IMR-90 (cell line): ENCODE data around the gene IFT81. TPM values are rescaled to one million over a fixed set of nuclear protein-coding genes. Genes with fewer than 3 reads are reported as not detected.

ENCODE experiments used
- ATAC-seq: fragments of 200-7000 bp; cut with Tn5 transposase; 2 replicates; pipeline ENCODE4 v1.9.1; 2020; ENCODE audit warnings: low read depth, mild to moderate bottlenecking, moderate library complexity
- BruUV-seq: library from RNA; stranded (reverse); fragments of 400-500 nt; replicated peaks from 2 replicates; lab custom pipeline; 2021; lab: Mats Ljungman, UMichigan
- CTCF ChIA-PET: fragments of 300-600 bp; formaldehyde crosslinking; extraction: SDS; loops from one replicate; lab custom pipeline; 2021; ENCODE audit warnings: antibody characterized with exemption; lab: Yijun Ruan, JAX
- POLR2A ChIA-PET: fragments of 300-600 bp; sonication (Branson Sonifier 250); formaldehyde crosslinking; loops from one replicate; lab custom pipeline; 2022; ENCODE audit warnings: antibody characterized with exemption; ENCODE audit not compliant: unreplicated experiment; lab: Charles Lee
- DNase-seq: peaks from one replicate; pipeline ENCODE4 v3.0.0; 2013
- H2AFZ ChIP-seq: replicated peaks from 2 replicates; pipeline ENCODE3; 2013; ENCODE audit warnings: low read length, mild to moderate bottlenecking; ENCODE audit not compliant: poor library complexity
- H2AK5ac ChIP-seq: 2 replicates; pipeline ENCODE4 v1.6.1; 2013; ENCODE audit warnings: low read depth, low read length, inconsistent platforms
- H2AK9ac ChIP-seq: replicated peaks from 2 replicates; pipeline ENCODE3; 2013; ENCODE audit warnings: mild to moderate bottlenecking, low read depth, low read length, moderate library complexity; ENCODE audit not compliant: poor library complexity
- H2BK120ac ChIP-seq: 2 replicates; pipeline ENCODE4 v1.6.1; 2013; ENCODE audit warnings: low read depth, low read length, inconsistent platforms
- H2BK15ac ChIP-seq: 3 replicates; pipeline ENCODE4 v1.6.1; 2013; ENCODE audit warnings: low read depth, low read length, inconsistent platforms
- H2BK20ac ChIP-seq: 2 replicates; pipeline ENCODE4 v1.6.1; 2013; ENCODE audit warnings: low read depth, mild to moderate bottlenecking, inconsistent platforms, low read length, moderate library complexity
- H2BK5ac ChIP-seq: 2 replicates; pipeline ENCODE4 v1.6.1; 2013; ENCODE audit warnings: mild to moderate bottlenecking, low read depth, low read length, inconsistent platforms; ENCODE audit not compliant: poor library complexity, severe bottlenecking
- H3K14ac ChIP-seq: replicated peaks from 2 replicates; pipeline ENCODE4 v1.6.1; 2013; ENCODE audit warnings: low read depth, low read length, inconsistent platforms
- H3K18ac ChIP-seq: 2 replicates; pipeline ENCODE4 v1.6.1; 2013; ENCODE audit warnings: low read depth, low read length, control low read depth
- H3K23ac ChIP-seq: 2 replicates; pipeline ENCODE4 v1.6.1; 2013; ENCODE audit warnings: low read depth, low read length, inconsistent platforms
- H3K27ac ChIP-seq: 2 replicates; pipeline ENCODE4 v1.5.1; 2013; ENCODE audit warnings: mild to moderate bottlenecking, control low read depth, low read length; ENCODE audit not compliant: insufficient read depth
- H3K27me3 ChIP-seq: 2 replicates; pipeline ENCODE4 v1.6.1; 2013; ENCODE audit warnings: low read length; ENCODE audit not compliant: control insufficient read depth, insufficient read depth
- H3K36me3 ChIP-seq: 2 replicates; pipeline ENCODE4 v1.6.1; 2013; ENCODE audit warnings: low read length, mixed read lengths; ENCODE audit not compliant: control insufficient read depth, insufficient read depth
- H3K4ac ChIP-seq: 2 replicates; pipeline ENCODE4 v1.6.1; 2013; ENCODE audit warnings: low read depth, low read length, inconsistent platforms
- H3K4me1 ChIP-seq: 2 replicates; pipeline ENCODE4 v1.6.1; 2013; ENCODE audit warnings: low read length, mixed read lengths; ENCODE audit not compliant: control insufficient read depth, insufficient read depth
- H3K4me2 ChIP-seq: 2 replicates; pipeline ENCODE4 v1.6.1; 2013; ENCODE audit warnings: low read depth, mild to moderate bottlenecking, control low read depth, low read length, moderate library complexity
- H3K4me3 ChIP-seq: 2 replicates; pipeline ENCODE4 v1.5.1; 2013; ENCODE audit warnings: low read depth, mild to moderate bottlenecking, control low read depth, low read length, moderate library complexity; ENCODE audit not compliant: insufficient read depth
- H3K56ac ChIP-seq: 2 replicates; pipeline ENCODE4 v1.6.1; 2013; ENCODE audit warnings: low read length, inconsistent platforms; ENCODE audit not compliant: insufficient read depth; ENCODE audit errors: extremely low read depth
- H3K79me1 ChIP-seq, 2 experiments: 2 replicates each; pipeline ENCODE4 v1.6.1; 2013; ENCODE audit warnings: low read length in 2 of 2, inconsistent platforms in 1 of 2, low read depth in 1 of 2
- H3K9ac ChIP-seq: 2 replicates; pipeline ENCODE4 v1.6.1; 2013; ENCODE audit warnings: low read depth, low read length, control low read depth
- H3K9me1 ChIP-seq: 2 replicates; pipeline ENCODE4 v1.6.1; 2013; ENCODE audit warnings: low read length, inconsistent platforms; ENCODE audit not compliant: insufficient read depth
- H3K9me3 ChIP-seq: 2 replicates; pipeline ENCODE4 v1.6.1; 2013; ENCODE audit warnings: low read length; ENCODE audit not compliant: control insufficient read depth, insufficient read depth
- H4K20me1 ChIP-seq: 2 replicates; pipeline ENCODE4 v1.6.1; 2013; ENCODE audit warnings: low read length, inconsistent platforms; ENCODE audit not compliant: insufficient read depth
- H4K5ac ChIP-seq: 2 replicates; pipeline ENCODE4 v1.6.1; 2013; ENCODE audit warnings: mild to moderate bottlenecking, low read depth, low read length, control low read depth
- H4K8ac ChIP-seq, 2 experiments: 2 replicates each; pipeline ENCODE4 v1.6.1; 2013; ENCODE audit warnings: low read depth in 2 of 2, low read length in 2 of 2, control low read depth in 1 of 2, inconsistent platforms in 1 of 2
- H4K91ac ChIP-seq: 2 replicates; pipeline ENCODE4 v1.6.1; 2013; ENCODE audit warnings: low read depth, low read length, inconsistent platforms; ENCODE audit not compliant: insufficient read depth
- BHLHE40 ChIP-seq: fragments of 150-350 bp; IDR thresholded peaks from 2 replicates; pipeline ENCODE4 v1.6.1; 2016; ENCODE audit warnings: mild to moderate bottlenecking, low read depth, low read length
- CEBPB ChIP-seq: IDR thresholded peaks from 2 replicates; pipeline ENCODE4 v1.6.1; 2012; ENCODE audit warnings: low read depth, low read length, improper control_type of control experiment
- CHD1 ChIP-seq: IDR thresholded peaks from 2 replicates; pipeline ENCODE4 v1.6.1; 2012; ENCODE audit warnings: low read depth, low read length, improper control_type of control experiment
- FOS ChIP-seq: fragments of 150-350 bp; IDR thresholded peaks from 2 replicates; pipeline ENCODE4 v1.6.1; 2016; ENCODE audit warnings: low read depth, low read length
- MAFK ChIP-seq: IDR thresholded peaks from 2 replicates; pipeline ENCODE4 v1.6.1; 2012; ENCODE audit warnings: low read depth, low read length, improper control_type of control experiment
- MAZ ChIP-seq: IDR thresholded peaks from 2 replicates; pipeline ENCODE4 v1.6.1; 2012; ENCODE audit warnings: low read depth, mild to moderate bottlenecking, low read length, improper control_type of control experiment, moderate library complexity, borderline replicate concordance
- MXI1 ChIP-seq: IDR thresholded peaks from 2 replicates; pipeline ENCODE4 v1.6.1; 2012; ENCODE audit warnings: low read depth, mild to moderate bottlenecking, low read length, moderate library complexity, borderline replicate concordance
- RAD21 ChIP-seq: IDR thresholded peaks from 2 replicates; pipeline ENCODE4 v1.6.1; 2012; ENCODE audit warnings: low read length, improper control_type of control experiment
- RCOR1 ChIP-seq: IDR thresholded peaks from 2 replicates; pipeline ENCODE4 v1.6.1; 2012; ENCODE audit warnings: mild to moderate bottlenecking, low read length, improper control_type of control experiment; ENCODE audit not compliant: insufficient replicate concordance
- RFX5 ChIP-seq: IDR thresholded peaks from 2 replicates; pipeline ENCODE4 v1.8.0; 2012; ENCODE audit warnings: low read depth, mild to moderate bottlenecking, low read length, moderate library complexity
- SMC3 ChIP-seq: fragments of 150-350 bp; IDR thresholded peaks from 2 replicates; pipeline ENCODE4 v1.6.1; 2016; ENCODE audit warnings: low read depth, mild to moderate bottlenecking, antibody characterized with exemption, low read length, moderate library complexity
- WGBS, 2 experiments: methylation state at CpG; one replicate each; pipeline versions ENCODE4 v1.1.5 to v1.1.7; 2013; ENCODE audit warnings: missing lambda C conversion rate in 2 of 2; ENCODE audit not compliant: insufficient read length in 1 of 2; ENCODE audit errors: extremely low coverage in 2 of 2; 5-methylcytosine and 5-hydroxymethylcytosine counted together
- dilution Hi-C: fragments of 300-500 bp; cut with HindIII; formaldehyde crosslinking; loops from one replicate; pipeline ENCODE4 v1.14.3; 2018; ENCODE audit warnings: low sequenced_read_pairs; ENCODE audit not compliant: unreplicated experiment
- in situ Hi-C: fragments of 300-500 bp; cut with MboI; formaldehyde crosslinking; loops from 3 replicates; pipeline ENCODE4 v1.14.3; 2019; ENCODE audit warnings: low sequenced_read_pairs, inconsistent platforms, mixed read lengths
- intact Hi-C: fragments of 100-400 bp; cut with micrococcal nuclease; formaldehyde crosslinking; loops from 2 replicates; pipeline ENCODE4 v1.10.0; 2022
- polyA plus RNA-seq, 3 experiments: library from polyadenylated mRNA; depleted of rRNA; stranded (reverse); fragments of >200 nt; gene quantifications; 2 replicates each; pipeline ENCODE4 v1.2.3, GENCODE V29; 2012; ENCODE audit warnings: low replicate concordance in 1 of 3
- total RNA-seq: library from RNA; depleted of rRNA; stranded (reverse); fragments of >200 nt; gene quantifications from 2 replicates; pipeline ENCODE4 v1.2.3, GENCODE V29; 2012
- TF ChIP-seq, protein P1 (sequence below): conservative IDR thresholded peaks from 2 replicates; pipeline ENCODE4 v1.5.1; 2012; ENCODE audit warnings: mild to moderate bottlenecking, low read depth, low read length, improper control_type of control experiment
- TF ChIP-seq, protein P2 (sequence below): fragments of 150-350 bp; IDR thresholded peaks from 2 replicates; pipeline ENCODE4 v1.6.1; 2016; ENCODE audit warnings: low read depth, mild to moderate bottlenecking, low read length, moderate library complexity, borderline replicate concordance

Gene IFT81
- total and polyA plus RNA-seq, 2 of the 4 experiments (the other 2 are of a cell fraction), result 6.1 to 8.1 TPM

DNA sequence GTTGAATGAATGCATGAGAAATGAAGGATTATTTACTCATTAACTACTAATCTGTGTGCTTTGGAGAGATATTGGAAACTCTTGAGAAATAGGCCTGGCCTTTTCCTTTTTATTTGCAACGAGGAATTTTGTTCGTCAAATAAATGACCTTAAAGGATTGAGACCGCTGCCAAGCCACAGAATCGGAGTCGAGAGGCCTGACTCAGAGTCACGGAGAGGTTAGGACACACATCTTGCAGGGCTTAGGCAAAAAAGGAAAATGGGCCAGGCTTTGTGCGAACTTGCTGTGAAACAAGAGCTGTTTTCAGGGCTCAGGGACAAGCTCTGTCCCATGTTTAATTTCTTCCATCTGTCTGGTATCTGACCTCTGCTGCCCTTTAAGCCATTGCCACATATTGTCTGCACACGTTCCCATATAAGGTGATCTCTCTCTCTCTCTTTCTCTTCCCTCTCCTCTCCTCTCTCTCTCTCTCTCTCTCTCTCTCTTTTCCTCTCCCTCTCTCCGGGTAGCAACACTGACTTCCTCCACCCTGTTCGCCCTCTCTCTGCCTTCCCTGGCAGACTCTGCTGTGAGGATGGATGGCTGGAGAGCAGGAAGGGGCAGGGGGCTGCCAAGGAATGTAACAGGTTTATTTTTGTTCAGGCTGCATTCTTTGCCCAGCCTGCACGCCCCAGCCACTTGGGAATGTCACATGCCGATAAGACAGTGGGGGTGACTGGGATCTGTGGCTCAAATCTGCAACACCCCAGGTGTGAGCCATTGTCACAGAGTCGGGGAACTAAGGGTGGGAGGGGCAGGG lies 14.9 kb upstream of the IFT81 start:
- CTCF ChIA-PET, result no interaction called here
- Histone ChIP-seq H2AK5ac (peak overlapping the region; percentile 94), H4K8ac (peak overlapping the region; percentile 88 to 95), H2BK120ac (peak overlapping the region; percentile 99), H3K27me3 (no peaks in the 10 kb centered on the region), H3K56ac (peak overlapping the region; percentile 87), H3K14ac (peak overlapping the region; percentile 96), H3K27ac (peak overlapping the region; percentile 96), H3K36me3 (no peaks in the 10 kb centered on the region), H2BK15ac (peak overlapping the region; percentile 96), H3K9me3 (peaks cover 4% of the 10 kb centered on the region; the same call in 1 of the 2 replicates), H3K9me1 (peaks cover 22% of the 10 kb centered on the region), H3K9ac (peak overlapping the region; percentile 85), H3K4me1 (peaks cover 33% of the 10 kb centered on the region), H3K4me2 (peak overlapping the region; percentile 78), H3K79me1 (peaks cover 0 to 4% of the 10 kb centered on the region in 2 experiments; a peak in 1 of 4 replicates), H4K91ac (peak overlapping the region; percentile 96), H2AK9ac (peak overlapping the region; percentile 88), H2AFZ (peak overlapping the region; percentile 82), H4K20me1 (no peaks in the 10 kb centered on the region), H3K23ac (peak overlapping the region; percentile 96), H3K4me3 (peak overlapping the region; percentile 9; the same call in 1 of the 2 replicates), H4K5ac (peak overlapping the region; percentile 97), H3K4ac (peak overlapping the region; percentile 99), H2BK5ac (peak overlapping the region; percentile 99), H3K18ac (peak overlapping the region; percentile 96), H2BK20ac (peak overlapping the region; percentile 93)
- ATAC-seq (peak; percentile 79), DNase-seq (peak; percentile 99)
- intact Hi-C loops, result loop anchor here (10.0 kb wide), 1 partner anchor 206 kb away; no protein-coding TSS in a partner anchor
- in situ Hi-C loops, result no loop called here
- dilution Hi-C loops, result no loop called here
- BruUV-seq, result no TSS peak
- TF ChIP-seq MAZ, result peak; percentile 72; the same call in 1 of the 2 replicates
- no peak for TF ChIP-seq MXI1
- TF ChIP-seq, protein P1, sequence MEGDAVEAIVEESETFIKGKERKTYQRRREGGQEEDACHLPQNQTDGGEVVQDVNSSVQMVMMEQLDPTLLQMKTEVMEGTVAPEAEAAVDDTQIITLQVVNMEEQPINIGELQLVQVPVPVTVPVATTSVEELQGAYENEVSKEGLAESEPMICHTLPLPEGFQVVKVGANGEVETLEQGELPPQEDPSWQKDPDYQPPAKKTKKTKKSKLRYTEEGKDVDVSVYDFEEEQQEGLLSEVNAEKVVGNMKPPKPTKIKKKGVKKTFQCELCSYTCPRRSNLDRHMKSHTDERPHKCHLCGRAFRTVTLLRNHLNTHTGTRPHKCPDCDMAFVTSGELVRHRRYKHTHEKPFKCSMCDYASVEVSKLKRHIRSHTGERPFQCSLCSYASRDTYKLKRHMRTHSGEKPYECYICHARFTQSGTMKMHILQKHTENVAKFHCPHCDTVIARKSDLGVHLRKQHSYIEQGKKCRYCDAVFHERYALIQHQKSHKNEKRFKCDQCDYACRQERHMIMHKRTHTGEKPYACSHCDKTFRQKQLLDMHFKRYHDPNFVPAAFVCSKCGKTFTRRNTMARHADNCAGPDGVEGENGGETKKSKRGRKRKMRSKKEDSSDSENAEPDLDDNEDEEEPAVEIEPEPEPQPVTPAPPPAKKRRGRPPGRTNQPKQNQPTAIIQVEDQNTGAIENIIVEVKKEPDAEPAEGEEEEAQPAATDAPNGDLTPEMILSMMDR, result peak; percentile 21; the same call in 1 of the 2 replicates
- TF ChIP-seq FOS, result peak; percentile 43; the same call in 1 of the 2 replicates
- TF ChIP-seq, protein P2, sequence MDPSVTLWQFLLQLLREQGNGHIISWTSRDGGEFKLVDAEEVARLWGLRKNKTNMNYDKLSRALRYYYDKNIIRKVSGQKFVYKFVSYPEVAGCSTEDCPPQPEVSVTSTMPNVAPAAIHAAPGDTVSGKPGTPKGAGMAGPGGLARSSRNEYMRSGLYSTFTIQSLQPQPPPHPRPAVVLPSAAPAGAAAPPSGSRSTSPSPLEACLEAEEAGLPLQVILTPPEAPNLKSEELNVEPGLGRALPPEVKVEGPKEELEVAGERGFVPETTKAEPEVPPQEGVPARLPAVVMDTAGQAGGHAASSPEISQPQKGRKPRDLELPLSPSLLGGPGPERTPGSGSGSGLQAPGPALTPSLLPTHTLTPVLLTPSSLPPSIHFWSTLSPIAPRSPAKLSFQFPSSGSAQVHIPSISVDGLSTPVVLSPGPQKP, result no peak
- no peak for TF ChIP-seq CHD1
- peak; percentile 51 for TF ChIP-seq BHLHE40
- TF ChIP-seq CEBPB, result peak; percentile 78
- TF ChIP-seq SMC3, result peak; percentile 18; the same call in 1 of the 2 replicates
- TF ChIP-seq RCOR1, result peak; percentile 74
- no peak; the same call in 1 of the 2 replicates for TF ChIP-seq RAD21
- peak; percentile 40; the same call in 1 of the 2 replicates for TF ChIP-seq RFX5
- no peak for TF ChIP-seq MAFK
- POLR2A ChIA-PET, result no interaction called here
- 0% methylated on average over 4 of the region's 13 CpGs; no CpG with 5 or more reads in 1 of the 2 experiments for WGBS, 2 experiments
